Embryonic facial prominence (tissue), 1 donor: ENCODE results near the gene MAN2A1.

Source experiments
- DNase-seq: peaks from one replicate; pipeline ENCODE4 v3.0.0-alpha.2; 2016; ENCODE audit errors: extremely low spot score

The MAN2A1 gene

GRCh38 chr5:109706095-109706494, 16.4 kb downstream of the MAN2A1 start:
- no peak for DNase-seq

DNA sequence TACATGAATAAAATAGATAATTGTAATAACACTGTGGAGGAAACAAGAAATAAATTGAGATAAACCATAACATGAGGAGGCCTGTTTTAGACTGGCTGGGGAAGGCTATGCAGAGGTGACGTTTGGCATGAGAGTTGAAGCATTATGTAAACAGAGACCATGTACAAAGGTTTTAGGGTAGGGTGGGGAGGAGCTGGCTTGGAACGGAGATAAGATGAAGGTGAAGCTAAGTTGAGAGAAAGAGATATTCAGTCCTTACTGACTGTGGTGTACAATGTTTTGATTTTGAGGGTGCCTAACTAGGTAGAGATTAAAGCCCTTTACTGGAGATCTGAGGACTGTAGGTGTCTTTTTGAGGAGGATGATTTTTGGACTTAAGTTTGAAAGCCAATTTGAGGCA, 17.8 kb downstream of the MAN2A1 start:
- DNase-seq, result no peak

GRCh38 chr5:109708813-109709212, 19.1 kb downstream of the MAN2A1 start:
- no peak for DNase-seq

- DNase-seq, result no peak
These were observed 19.5 kb downstream of the MAN2A1 start for GRCh38 chr5:109709225-109709624.

GRCh38 chr5:109711673-109712072, 21.9 kb downstream of the MAN2A1 start:
- DNase-seq, result no peak

DNA sequence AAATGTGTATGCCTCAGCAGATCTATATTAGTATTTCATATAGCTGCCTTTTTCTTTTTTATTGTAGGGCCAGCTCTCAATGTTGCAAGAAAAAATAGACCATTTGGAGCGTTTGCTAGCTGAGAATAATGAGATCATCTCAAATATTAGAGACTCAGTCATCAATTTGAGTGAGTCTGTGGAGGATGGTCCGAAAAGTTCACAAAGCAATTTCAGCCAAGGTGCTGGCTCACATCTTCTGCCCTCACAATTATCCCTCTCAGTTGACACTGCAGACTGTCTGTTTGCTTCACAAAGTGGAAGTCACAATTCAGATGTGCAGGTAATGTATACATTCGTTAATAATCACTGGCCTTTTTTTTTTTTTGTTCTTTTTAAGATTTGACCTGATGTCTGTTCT, 23.7 kb downstream of the MAN2A1 start:
- DNase-seq, result no peak

- no peak for DNase-seq
These were observed 24.9 kb downstream of the MAN2A1 start for GRCh38 chr5:109714592-109714991.

DNA sequence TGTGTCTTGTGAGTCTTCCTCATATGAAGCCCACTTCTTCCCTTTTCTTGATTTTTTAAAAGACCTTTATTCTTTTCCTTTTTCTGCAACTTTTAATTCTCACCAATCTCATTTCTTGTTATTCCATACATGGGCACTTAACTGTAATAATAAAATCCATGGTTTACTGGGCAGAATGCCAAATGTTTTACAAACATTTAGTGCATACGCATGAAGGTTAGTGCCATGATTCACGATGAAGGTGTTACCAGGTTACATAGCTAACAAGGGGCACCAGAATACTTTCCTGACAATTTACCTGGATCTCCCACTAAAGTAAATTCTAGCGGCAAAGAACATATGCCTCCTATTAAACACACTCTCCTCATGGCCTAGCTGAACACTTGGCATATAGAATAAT, 28.5 kb downstream of the MAN2A1 start:
- DNase-seq, result no peak

GRCh38 chr5:109718632-109719031, 28.9 kb downstream of the MAN2A1 start:
- no peak for DNase-seq

DNA sequence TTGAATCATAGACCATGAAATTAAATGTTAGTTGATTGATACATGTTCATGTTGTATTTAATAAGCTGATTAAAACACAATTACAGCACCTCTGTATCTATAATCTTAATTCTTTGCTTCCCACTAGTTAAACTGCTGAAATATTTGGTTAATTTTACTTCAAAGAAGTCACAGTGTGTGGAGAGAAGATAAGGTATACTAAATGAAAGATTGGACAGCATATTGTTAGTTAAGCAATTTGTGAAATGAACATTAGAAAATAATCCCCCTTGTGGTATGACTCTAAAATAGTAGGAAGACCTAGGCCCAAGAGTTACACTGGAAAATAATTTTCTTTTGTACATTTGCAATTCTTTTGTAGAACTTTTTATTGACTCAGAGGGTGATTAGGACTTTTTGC, 30.3 kb downstream of the MAN2A1 start:
- no peak for DNase-seq

DNA sequence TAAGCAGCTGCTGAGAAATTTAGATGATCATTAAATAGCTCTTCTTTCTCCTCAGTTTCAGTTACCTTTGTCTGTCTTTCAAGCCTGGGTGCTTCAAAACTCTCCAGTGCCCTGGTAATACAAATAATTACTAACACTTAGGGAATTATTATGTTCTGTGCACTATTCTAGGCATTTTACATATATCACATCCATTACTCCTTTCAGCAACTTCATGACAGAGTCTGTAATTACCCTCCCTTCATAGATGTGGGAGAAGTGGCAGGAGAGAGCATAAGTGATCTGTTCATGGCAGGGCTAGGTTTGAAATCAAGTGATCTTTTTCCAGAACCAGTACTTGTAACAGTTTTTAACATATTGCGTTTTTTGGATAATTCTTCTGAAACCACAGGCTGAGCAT, 32.0 kb downstream of the MAN2A1 start:
- no peak for DNase-seq

DNA sequence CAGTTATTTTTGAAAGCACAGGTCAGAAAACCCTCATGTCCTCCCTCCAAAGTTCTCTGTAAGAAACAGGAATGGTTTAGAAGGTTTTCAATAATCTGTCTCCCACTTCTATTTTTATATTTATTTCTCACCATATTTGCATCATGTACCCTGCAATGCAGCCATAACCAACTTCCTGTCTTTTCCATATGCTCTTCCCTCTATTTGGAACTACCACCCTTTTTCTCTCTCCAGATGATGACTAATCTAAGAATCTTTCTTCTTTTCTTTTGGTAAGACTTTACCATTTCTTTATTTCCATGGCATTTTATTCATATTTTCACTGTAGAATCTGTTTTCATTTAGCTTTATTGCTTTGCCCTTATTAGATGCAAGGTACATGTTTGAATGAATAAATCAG, 33.9 kb downstream of the MAN2A1 start:
- no peak for DNase-seq

DNA sequence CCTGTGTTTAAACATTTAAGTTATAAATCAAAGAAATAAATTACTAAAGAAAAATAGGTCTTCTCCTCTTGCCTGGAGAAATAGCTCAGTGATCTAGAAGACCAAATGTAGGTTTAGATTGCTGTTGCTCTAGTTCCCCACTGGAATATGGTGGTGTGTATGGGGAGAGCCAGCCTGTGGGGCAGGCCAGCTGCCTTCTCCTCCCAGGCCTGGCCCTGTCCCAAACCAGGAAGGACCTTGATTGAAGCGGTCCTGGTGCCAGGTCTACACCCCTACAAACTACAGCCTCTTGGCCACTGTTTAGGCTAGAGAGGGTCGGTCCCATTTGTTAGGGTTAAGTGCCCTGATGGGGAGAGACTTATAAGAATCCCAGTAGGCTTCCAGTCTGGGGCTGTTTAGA, 35.4 kb downstream of the MAN2A1 start:
- no peak for DNase-seq

DNA sequence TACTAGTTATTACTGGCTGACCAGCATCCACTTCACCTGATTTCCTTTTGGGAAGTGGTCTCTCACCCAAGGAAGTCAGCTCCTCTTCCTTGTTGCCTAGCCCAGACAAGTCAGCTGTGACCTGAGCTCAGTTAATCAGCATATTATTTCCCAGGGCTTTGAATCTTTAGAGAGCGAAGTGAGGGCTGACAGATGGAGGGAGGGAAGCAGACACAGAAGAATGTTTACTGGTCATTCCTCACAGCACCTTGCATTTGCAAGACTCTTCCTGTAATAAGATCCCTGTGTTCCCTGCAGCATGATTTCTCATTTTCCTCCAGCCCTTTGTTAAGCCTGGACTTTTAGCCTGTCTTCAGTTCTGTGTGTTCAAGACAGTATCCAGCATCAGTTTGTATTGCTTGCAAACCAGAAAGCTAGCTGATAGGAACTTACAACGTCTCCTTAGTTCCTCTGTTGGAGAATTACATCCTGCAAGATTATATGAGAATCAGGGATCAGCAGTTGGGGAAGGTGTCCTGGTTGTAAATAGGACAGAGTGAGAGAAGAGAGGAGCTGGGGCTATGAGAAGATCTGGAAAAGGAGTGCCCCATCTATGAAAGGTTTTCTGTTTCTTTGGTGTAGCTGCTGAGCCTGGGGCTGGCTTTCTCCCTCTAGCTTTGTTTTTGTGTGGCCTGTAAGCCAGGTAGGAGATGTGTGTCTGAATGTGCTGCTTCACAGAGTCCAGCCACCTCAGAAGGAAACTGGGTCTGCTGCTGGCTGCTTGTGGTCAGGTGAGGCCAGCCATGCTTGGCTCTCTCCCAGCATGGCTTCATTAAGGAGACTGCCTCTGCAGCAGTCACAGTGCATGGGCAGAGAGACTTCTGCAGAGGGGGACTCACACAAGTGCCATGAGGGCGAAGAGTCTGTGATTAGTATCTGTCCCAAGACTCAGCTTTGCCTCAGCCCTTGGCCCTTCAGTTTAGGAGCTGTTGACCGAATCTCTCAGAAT, 50.3 kb downstream of the MAN2A1 start:
- DNase-seq, result no peak

- DNase-seq, result no peak
These were observed 51.2 kb downstream of the MAN2A1 start for GRCh38 chr5:109740966-109741365.

DNA sequence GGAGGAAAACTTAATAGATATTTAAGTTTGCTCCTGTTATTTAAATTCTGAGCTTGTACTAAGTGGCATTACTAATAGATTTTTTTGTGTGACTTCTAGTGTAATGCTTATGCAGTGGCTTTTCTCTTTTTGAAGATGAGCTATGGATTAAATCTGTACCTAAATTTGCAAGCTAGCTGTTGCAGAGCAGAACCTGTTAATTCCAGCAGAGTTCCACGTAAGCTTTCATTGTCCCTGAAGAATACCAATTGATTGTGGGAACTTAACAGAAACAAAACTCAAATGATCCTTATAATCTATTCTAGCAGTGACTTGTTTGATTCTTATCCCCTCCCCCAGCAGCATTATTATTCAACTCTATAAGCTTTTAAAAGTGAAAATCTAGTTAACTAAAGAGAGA, 51.7 kb downstream of the MAN2A1 start:
- no peak for DNase-seq

GRCh38 chr5:109743041-109743531, 53.4 kb downstream of the MAN2A1 start:
- no peak for DNase-seq

DNA sequence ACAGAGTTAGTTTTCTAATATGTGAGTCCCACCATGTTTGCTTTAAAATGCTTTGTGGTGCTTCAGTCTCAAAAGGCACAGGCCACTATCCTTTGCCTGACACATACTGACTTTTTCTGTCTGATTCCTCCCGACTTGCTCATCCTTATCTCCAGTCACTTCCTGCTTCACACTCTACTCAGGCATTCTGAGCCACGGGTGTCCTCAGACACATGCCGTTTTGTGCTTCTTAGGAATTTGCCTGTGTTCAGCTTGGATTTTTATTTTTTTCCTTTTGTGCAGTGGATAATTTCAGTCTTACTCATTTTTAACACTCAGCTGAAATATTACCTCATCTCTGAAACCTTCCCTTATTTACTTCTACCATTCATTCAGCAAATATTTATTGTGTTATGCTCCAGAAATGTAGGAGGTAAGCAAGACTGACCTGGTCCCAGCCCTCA, 54.1 kb downstream of the MAN2A1 start:
- DNase-seq, result no peak

DNA sequence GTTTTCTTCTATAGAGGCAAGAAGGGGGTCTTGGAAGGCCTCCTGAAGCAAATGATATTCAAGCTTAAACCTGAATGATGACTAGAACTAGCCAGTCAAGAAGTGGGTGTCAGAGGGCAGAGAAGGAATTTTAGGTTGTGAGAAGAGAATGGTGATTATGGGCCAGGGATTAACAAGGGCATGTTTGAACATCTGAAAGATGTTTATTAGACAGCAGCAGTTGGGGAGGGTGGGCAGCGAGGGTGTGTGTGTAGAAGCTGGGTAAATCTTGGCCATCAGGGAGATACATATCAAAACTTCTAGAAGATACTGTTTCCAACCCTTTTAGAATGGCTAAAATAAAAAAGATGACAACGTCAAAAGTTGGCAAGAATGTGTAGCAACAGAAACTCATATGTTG, 54.5 kb downstream of the MAN2A1 start:
- no peak for DNase-seq

DNA sequence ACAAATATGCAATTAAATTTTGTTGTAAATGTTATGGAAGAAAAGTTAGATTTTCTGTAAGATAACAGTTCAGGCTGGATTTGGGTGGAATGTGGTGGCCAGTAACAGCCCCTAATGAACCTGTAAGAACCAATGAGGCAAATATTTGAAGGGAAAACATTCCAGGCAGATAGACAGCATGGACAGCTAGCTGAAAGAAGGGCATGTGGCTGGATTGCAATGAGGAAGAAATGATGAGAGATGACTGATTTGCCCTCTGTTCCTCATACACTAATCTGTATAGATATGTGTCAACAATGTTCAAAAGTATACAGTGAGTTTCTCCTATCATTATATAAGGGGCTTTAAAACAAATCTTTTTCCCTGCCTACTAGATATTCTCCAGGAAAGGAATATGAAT, 58.8 kb downstream of the MAN2A1 start:
- no peak for DNase-seq

DNA sequence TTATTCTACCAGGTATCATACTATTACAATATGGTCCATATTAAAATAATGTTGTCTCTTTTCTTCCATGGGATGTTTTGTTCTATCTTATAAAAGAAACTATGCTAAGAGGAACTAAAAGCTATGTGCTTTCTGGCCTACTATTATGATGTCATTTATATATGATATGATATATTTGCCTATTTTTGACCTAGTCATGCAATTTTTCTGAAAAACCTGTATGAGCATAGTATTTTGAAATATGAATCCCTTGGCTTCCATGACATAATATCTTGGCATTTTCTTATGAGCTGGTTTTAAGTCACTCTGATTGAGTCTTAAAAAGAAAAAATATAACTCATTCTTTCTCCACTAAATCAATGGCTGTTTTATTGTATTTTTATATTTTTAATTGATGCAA, 60.7 kb downstream of the MAN2A1 start:
- DNase-seq, result no peak

- no peak for DNase-seq
These were observed 63.6 kb downstream of the MAN2A1 start for GRCh38 chr5:109753279-109753678.

DNA sequence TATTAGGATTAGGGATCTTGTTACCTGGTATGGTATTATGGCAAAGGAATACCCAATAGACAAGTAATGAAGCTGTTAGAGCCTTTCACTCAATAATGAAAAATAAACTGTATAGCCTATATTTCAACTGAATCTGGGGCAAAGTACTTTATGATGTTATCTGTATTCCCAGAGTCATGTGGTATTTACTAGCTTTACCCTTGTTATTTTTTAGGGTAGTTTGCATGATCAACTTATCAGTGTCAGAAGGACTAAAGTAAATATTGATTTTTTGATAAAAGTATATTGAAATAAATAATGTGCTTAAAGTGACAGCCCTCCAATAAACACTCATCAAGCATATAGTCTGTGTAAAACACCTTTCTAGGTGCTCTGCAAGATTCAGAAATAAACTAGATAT, 64.6 kb downstream of the MAN2A1 start:
- no peak for DNase-seq
